IPS-20b (cell line): ENCODE data around the gene ALG11.
"Not testable (repeated sequence)": the region's sequence is repeated elsewhere in the genome, so short reads cannot be mapped to it uniquely, and the experiment has no call there.

ENCODE experiments used
- H3K27ac ChIP-seq: one replicate; pipeline ENCODE4 v1.5.1; 2013; ENCODE audit warnings: low read length
- H3K27me3 ChIP-seq: 2 replicates; pipeline ENCODE4 v1.6.1; 2013; ENCODE audit warnings: mild to moderate bottlenecking, low read length, inconsistent platforms; ENCODE audit not compliant: insufficient read depth
- H3K36me3 ChIP-seq: 2 replicates; pipeline ENCODE4 v1.6.1; 2013; ENCODE audit warnings: low read depth, mild to moderate bottlenecking, inconsistent platforms, low read length, moderate library complexity; ENCODE audit not compliant: insufficient read depth
- H3K4me1 ChIP-seq: 2 replicates; pipeline ENCODE4 v1.6.1; 2013; ENCODE audit warnings: mild to moderate bottlenecking, control low read depth, inconsistent platforms, low read length, moderate library complexity; ENCODE audit not compliant: insufficient read depth
- H3K4me3 ChIP-seq: 2 replicates; pipeline ENCODE4 v1.5.1; 2013; ENCODE audit warnings: mild to moderate bottlenecking, low read length, inconsistent platforms
- H3K9ac ChIP-seq: 2 replicates; pipeline ENCODE4 v1.6.1; 2013; ENCODE audit warnings: low read depth, mild to moderate bottlenecking, inconsistent platforms, low read length, moderate library complexity
- H3K9me3 ChIP-seq: 2 replicates; pipeline ENCODE4 v1.6.1; 2013; ENCODE audit warnings: mild to moderate bottlenecking, low read depth, low read length, inconsistent platforms; ENCODE audit not compliant: insufficient read depth

The ALG11 gene

GRCh38 chr13:51980908-51981307 is 31.3 kb upstream of the ALG11 start:
- Histone ChIP-seq H3K27ac (no peak overlapping the region), H3K9me3 (no peaks in the 10 kb centered on the region), H3K9ac (no peak overlapping the region), H3K27me3 (no peaks in the 10 kb centered on the region), H3K4me1 (no peaks in the 10 kb centered on the region; the same call in 1 of the 2 replicates), H3K4me3 (no peak overlapping the region), H3K36me3 (no peaks in the 10 kb centered on the region)

GRCh38 chr13:51981355-51981754 is 30.8 kb upstream of the ALG11 start:
- Histone ChIP-seq H3K4me3 (no peak overlapping the region), H3K9me3 (no peaks in the 10 kb centered on the region), H3K4me1 (no peaks in the 10 kb centered on the region; the same call in 1 of the 2 replicates), H3K27ac (no peak overlapping the region), H3K27me3 (no peaks in the 10 kb centered on the region), H3K36me3 (no peaks in the 10 kb centered on the region), H3K9ac (no peak overlapping the region)

- not testable (repeated sequence) for H3K27ac ChIP-seq, H3K4me1 ChIP-seq, H3K4me3 ChIP-seq, H3K9me3 ChIP-seq, H3K27me3 ChIP-seq, H3K36me3 ChIP-seq, H3K9ac ChIP-seq
These were observed 28.9 kb upstream of the ALG11 start for GRCh38 chr13:51983292-51983691.

GRCh38 chr13:51984904-51985303 is 27.3 kb upstream of the ALG11 start:
- H3K4me3 ChIP-seq, H3K9ac ChIP-seq, H3K27ac ChIP-seq, H3K9me3 ChIP-seq, H3K4me1 ChIP-seq, H3K27me3 ChIP-seq, H3K36me3 ChIP-seq: not testable (repeated sequence)

- H3K27me3 ChIP-seq = no peaks in the 10 kb centered on the region
- H3K9ac ChIP-seq = no peak overlapping the region
- H3K9me3 ChIP-seq = no peaks in the 10 kb centered on the region
- no peaks in the 10 kb centered on the region for H3K36me3 ChIP-seq
- H3K4me1 ChIP-seq = no peaks in the 10 kb centered on the region
- no peak overlapping the region for H3K27ac ChIP-seq
- H3K4me3 ChIP-seq = no peak overlapping the region
These were observed 23.1 kb upstream of the ALG11 start for GRCh38 chr13:51988988-51989618.

- Histone ChIP-seq H3K36me3 (no peaks in the 10 kb centered on the region), H3K9ac (no peak overlapping the region), H3K4me1 (peaks cover 7% of the 10 kb centered on the region), H3K4me3 (no peak overlapping the region), H3K27me3 (no peaks in the 10 kb centered on the region), H3K27ac (no peak overlapping the region), H3K9me3 (no peaks in the 10 kb centered on the region)
These were observed 18.5 kb upstream of the ALG11 start for GRCh38 chr13:51993713-51994112.

GRCh38 chr13:51995677-51996551 is 16.3 kb upstream of the ALG11 start:
- no peaks in the 10 kb centered on the region for H3K36me3 ChIP-seq
- H3K9me3 ChIP-seq = no peaks in the 10 kb centered on the region
- no peak overlapping the region for H3K27ac ChIP-seq
- H3K27me3 ChIP-seq = no peaks in the 10 kb centered on the region
- H3K4me3 ChIP-seq = no peak overlapping the region
- H3K9ac ChIP-seq = no peak overlapping the region
- peaks cover 15% of the 10 kb centered on the region for H3K4me1 ChIP-seq

- H3K36me3 ChIP-seq = no peaks in the 10 kb centered on the region
- H3K4me1 ChIP-seq = peaks cover 15% of the 10 kb centered on the region
- H3K27ac ChIP-seq = no peak overlapping the region
- H3K27me3 ChIP-seq = no peaks in the 10 kb centered on the region
- H3K9ac ChIP-seq = no peak overlapping the region
- no peak overlapping the region for H3K4me3 ChIP-seq
- no peaks in the 10 kb centered on the region for H3K9me3 ChIP-seq
These were observed 15.6 kb upstream of the ALG11 start for GRCh38 chr13:51996641-51997040.

- H3K9me3 ChIP-seq = no peaks in the 10 kb centered on the region
- H3K27ac ChIP-seq = no peak overlapping the region
- no peaks in the 10 kb centered on the region for H3K36me3 ChIP-seq
- H3K27me3 ChIP-seq = no peaks in the 10 kb centered on the region
- peaks cover 15% of the 10 kb centered on the region for H3K4me1 ChIP-seq
- H3K9ac ChIP-seq = no peak overlapping the region
- H3K4me3 ChIP-seq = no peak overlapping the region
These were observed 15.0 kb upstream of the ALG11 start for GRCh38 chr13:51997186-51997585.

- H3K4me3 ChIP-seq = no peak overlapping the region
- H3K27ac ChIP-seq = no peak overlapping the region
- H3K9ac ChIP-seq = no peak overlapping the region
- peaks cover 15% of the 10 kb centered on the region for H3K4me1 ChIP-seq
- H3K36me3 ChIP-seq = no peaks in the 10 kb centered on the region
- H3K27me3 ChIP-seq = no peaks in the 10 kb centered on the region
- no peaks in the 10 kb centered on the region for H3K9me3 ChIP-seq
These were observed 14.4 kb upstream of the ALG11 start for GRCh38 chr13:51997641-51998330.

- Histone ChIP-seq H3K4me3 (peak overlapping the region; percentile 3; the same call in 1 of the 2 replicates), H3K9ac (peak overlapping the region; percentile 35; the same call in 1 of the 2 replicates)
These were observed 13.3 kb upstream of the ALG11 start for GRCh38 chr13:51998723-51999509.

More at GRCh38 chr13:51998723-51999509, 13.3 kb upstream of the ALG11 start:
- H3K27me3 ChIP-seq = no peaks in the 10 kb centered on the region
- no peaks in the 10 kb centered on the region for H3K9me3 ChIP-seq
- H3K36me3 ChIP-seq = no peaks in the 10 kb centered on the region
- no peak overlapping the region for H3K27ac ChIP-seq
- peaks cover 15% of the 10 kb centered on the region for H3K4me1 ChIP-seq
